Fibroblast of the aortic adventitia (primary cell): Measurements from ENCODE around the gene HSPG2. TPM values are rescaled to one million over a fixed set of nuclear protein-coding genes. Genes with fewer than 3 reads are reported as not detected.
"Not testable (repeated sequence)": the region's sequence is repeated elsewhere in the genome, so short reads cannot be mapped to it uniquely, and the experiment has no call there.

Experiments
- DNase-seq: peaks from one replicate; pipeline ENCODE4 v3.0.0-alpha.2; 2010; ENCODE audit warnings: low read depth
- H3K4me3 ChIP-seq: 2 replicates; pipeline ENCODE4 v1.5.1; 2011; ENCODE audit warnings: low read depth, mild to moderate bottlenecking, control low read depth, low read length, moderate library complexity
- CTCF ChIP-seq: IDR thresholded peaks from 2 replicates; pipeline ENCODE4 v1.5.1; 2011; ENCODE audit warnings: mild to moderate bottlenecking, low read length, control low read depth, inconsistent platforms; ENCODE audit not compliant: insufficient read depth
- total RNA-seq: library from RNA; depleted of rRNA; stranded (reverse); fragments of >200 nt; gene quantifications from 2 replicates; pipeline ENCODE4 v1.2.3, GENCODE V29; 2012; ENCODE audit warnings: low replicate concordance

Gene HSPG2
- total RNA-seq, 1 donor: 164 TPM

GRCh38 chr1:21801100-21801499, 136.0 kb downstream of the HSPG2 start:
- H3K4me3 ChIP-seq: no peak overlapping the region
- DNase-seq: no peak
- TF ChIP-seq CTCF: no peak

- no peak for TF ChIP-seq CTCF
- DNase-seq: no peak
- no peak overlapping the region for H3K4me3 ChIP-seq
These were observed 137.4 kb downstream of the HSPG2 start for GRCh38 chr1:21799730-21800129.

GRCh38 chr1:21795075-21795474, 142.0 kb downstream of the HSPG2 start:
- no peak overlapping the region for H3K4me3 ChIP-seq
- no peak for TF ChIP-seq CTCF
- no peak for DNase-seq

GRCh38 chr1:21794656-21795055, 142.5 kb downstream of the HSPG2 start:
- TF ChIP-seq CTCF: no peak
- DNase-seq: no peak
- no peak overlapping the region for H3K4me3 ChIP-seq

GRCh38 chr1:21793104-21793503, 144.0 kb downstream of the HSPG2 start:
- no peak for TF ChIP-seq CTCF
- H3K4me3 ChIP-seq: no peak overlapping the region

GRCh38 chr1:21786640-21787039, 150.5 kb downstream of the HSPG2 start:
- TF ChIP-seq CTCF: no peak
- H3K4me3 ChIP-seq: no peak overlapping the region
- DNase-seq: no peak

More at GRCh38 chr1:21793104-21793503, 144.0 kb downstream of the HSPG2 start:
- DNase-seq: no peak

GRCh38 chr1:21785764-21786163, 151.3 kb downstream of the HSPG2 start:
- not testable (repeated sequence) for DNase-seq, H3K4me3 ChIP-seq
